ENCODE measurements around the gene MAP3K4. TPM values are rescaled to one million over a fixed set of nuclear protein-coding genes. Genes with fewer than 3 reads are reported as not detected.

Gene MAP3K4
- total and polyA plus RNA-seq, 2 of the 4 experiments (the other 2 are of a cell fraction) = 11.5 to 20.4 TPM

DNA sequence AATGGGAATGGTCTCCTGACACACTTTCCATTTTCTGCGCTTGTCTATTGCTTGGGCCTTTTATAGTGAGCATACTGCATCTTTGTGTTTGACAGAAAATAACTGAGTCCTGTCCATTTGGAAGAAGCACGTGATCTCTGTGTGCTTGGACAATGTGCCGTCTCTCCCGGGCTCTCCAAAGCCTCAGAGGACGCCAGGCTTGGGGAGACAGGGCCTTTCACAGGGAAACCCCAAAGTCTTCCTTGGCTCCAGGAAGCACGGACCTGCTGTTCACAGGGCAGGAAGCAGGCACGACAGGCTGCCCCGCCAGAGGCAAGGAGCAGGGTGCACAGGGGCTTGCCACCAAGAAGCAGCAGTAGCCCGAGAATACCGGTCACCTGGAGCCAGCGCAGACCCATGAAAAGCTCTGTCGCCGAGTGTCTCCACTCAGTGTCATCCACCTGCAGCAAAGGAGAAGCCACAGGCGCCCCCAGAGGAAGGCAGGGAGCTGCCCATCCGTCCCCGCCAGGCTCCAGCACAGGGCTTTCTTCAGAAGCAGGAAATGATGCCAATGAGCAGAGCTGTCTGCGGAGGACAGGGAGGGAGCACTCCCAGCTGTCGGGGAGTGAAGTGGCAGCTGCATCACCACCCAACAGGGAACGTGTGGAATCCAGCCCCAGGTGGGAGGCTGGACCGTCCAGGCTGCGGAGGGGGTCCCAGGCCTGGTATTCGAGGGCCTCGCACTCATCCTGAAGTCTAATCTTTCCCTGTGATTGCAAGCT is 147.2 kb downstream of the MAP3K4 start:
- Histone ChIP-seq H2AK9ac (replicated peaks; ENCODE audit: low read depth, low read length, poor library complexity) (no peak overlapping the region), H3K4me2 (ENCODE audit: low read depth, low read length) (no peak overlapping the region), H2BK120ac (ENCODE audit: low read depth, low read length) (no peak overlapping the region), H4K20me1 (ENCODE audit: insufficient read depth, low read length) (no peaks in the 10 kb centered on the region; the same call in 1 of the 2 replicates), H3K36me3 (ENCODE audit: control insufficient read depth, insufficient read depth, low read length) (peaks cover 16% of the 10 kb centered on the region), H3K9me1 (ENCODE audit: insufficient read depth, low read length) (peaks cover 9% of the 10 kb centered on the region; the same call in 1 of the 2 replicates), H3K79me1 (ENCODE audit: low read depth in 1 of 2, low read length in 2 of 2) (no peaks in the 10 kb centered on the region), H4K5ac (ENCODE audit: low read depth, low read length) (no peak overlapping the region), H4K91ac (ENCODE audit: insufficient read depth, low read depth, low read length) (no peak overlapping the region), H3K27ac (ENCODE audit: insufficient read depth, low read length) (no peak overlapping the region), H3K56ac (ENCODE audit: extremely low read depth, insufficient read depth, low read length) (no peak overlapping the region), H3K14ac (replicated peaks; ENCODE audit: low read depth, low read length) (no peak overlapping the region), H3K18ac (ENCODE audit: low read depth, low read length) (no peak overlapping the region), H3K9me3 (ENCODE audit: control insufficient read depth, insufficient read depth, low read length) (no peaks in the 10 kb centered on the region), H3K27me3 (ENCODE audit: control insufficient read depth, insufficient read depth, low read length) (no peaks in the 10 kb centered on the region), H2BK5ac (ENCODE audit: low read depth, low read length, poor library complexity, severe bottlenecking) (no peak overlapping the region), H2BK15ac (ENCODE audit: low read depth, low read length) (no peak overlapping the region), H2AFZ (replicated peaks; ENCODE audit: low read length, poor library complexity) (no peak overlapping the region), H3K4me1 (ENCODE audit: control insufficient read depth, insufficient read depth, low read length) (0 out of 2 replicates have a peak, but pooled peaks cover 1% of the 10 kb centered on the region), H3K9ac (ENCODE audit: low read depth, low read length) (no peak overlapping the region), H3K4me3 (ENCODE audit: insufficient read depth, low read depth, low read length) (no peak overlapping the region), H3K23ac (ENCODE audit: low read depth, low read length) (no peak overlapping the region), H4K8ac (ENCODE audit: low read depth in 2 of 2, low read length in 2 of 2) (no peak overlapping the region), H2BK20ac (ENCODE audit: low read depth, low read length) (no peak overlapping the region), H3K4ac (ENCODE audit: low read depth, low read length) (no peak overlapping the region), H2AK5ac (ENCODE audit: low read depth, low read length) (no peak overlapping the region)
- dilution Hi-C loops (cut with HindIII; ENCODE audit: low sequenced_read_pairs, unreplicated experiment) (no loop called here), intact Hi-C loops (cut with micrococcal nuclease) (loop anchor here (1.0 kb wide), 1 partner anchor 232 kb away; no protein-coding TSS in a partner anchor), in situ Hi-C loops (cut with MboI; ENCODE audit: low sequenced_read_pairs) (no loop called here)
- ATAC-seq (ENCODE audit: low read depth) (no peak), DNase-seq (no peak)
- 94% methylated on average over 12 of the region's 23 CpGs; no CpG with 5 or more reads in 1 of the 2 experiments for WGBS, 2 experiments (ENCODE audit: extremely low coverage in 2 of 2, insufficient read length in 1 of 2)
- CTCF ChIA-PET = no interaction called here
- BruUV-seq (replicated peaks) = no TSS peak
- POLR2A ChIA-PET (ENCODE audit: unreplicated experiment) = no interaction called here
- no peak for TF ChIP-seq CHD1 (IDR thresholded peaks at IDR 0.05; ENCODE audit: low read depth, low read length)
- no peak for TF ChIP-seq POLR2A (IDR thresholded peaks at IDR 0.05; ENCODE audit: low read depth, low read length)
- TF ChIP-seq MAZ (IDR thresholded peaks at IDR 0.05; ENCODE audit: borderline replicate concordance, low read depth, low read length) = no peak
- TF ChIP-seq NFE2L2 (IDR thresholded peaks at IDR 0.05; ENCODE audit: low read depth, low read length) = no peak
- TF ChIP-seq, protein P1, sequence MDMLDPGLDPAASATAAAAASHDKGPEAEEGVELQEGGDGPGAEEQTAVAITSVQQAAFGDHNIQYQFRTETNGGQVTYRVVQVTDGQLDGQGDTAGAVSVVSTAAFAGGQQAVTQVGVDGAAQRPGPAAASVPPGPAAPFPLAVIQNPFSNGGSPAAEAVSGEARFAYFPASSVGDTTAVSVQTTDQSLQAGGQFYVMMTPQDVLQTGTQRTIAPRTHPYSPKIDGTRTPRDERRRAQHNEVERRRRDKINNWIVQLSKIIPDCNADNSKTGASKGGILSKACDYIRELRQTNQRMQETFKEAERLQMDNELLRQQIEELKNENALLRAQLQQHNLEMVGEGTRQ (IDR thresholded peaks at IDR 0.05; ENCODE audit: low read depth, low read length) = no peak
- TF ChIP-seq, protein P2, sequence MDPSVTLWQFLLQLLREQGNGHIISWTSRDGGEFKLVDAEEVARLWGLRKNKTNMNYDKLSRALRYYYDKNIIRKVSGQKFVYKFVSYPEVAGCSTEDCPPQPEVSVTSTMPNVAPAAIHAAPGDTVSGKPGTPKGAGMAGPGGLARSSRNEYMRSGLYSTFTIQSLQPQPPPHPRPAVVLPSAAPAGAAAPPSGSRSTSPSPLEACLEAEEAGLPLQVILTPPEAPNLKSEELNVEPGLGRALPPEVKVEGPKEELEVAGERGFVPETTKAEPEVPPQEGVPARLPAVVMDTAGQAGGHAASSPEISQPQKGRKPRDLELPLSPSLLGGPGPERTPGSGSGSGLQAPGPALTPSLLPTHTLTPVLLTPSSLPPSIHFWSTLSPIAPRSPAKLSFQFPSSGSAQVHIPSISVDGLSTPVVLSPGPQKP (IDR thresholded peaks at IDR 0.05; ENCODE audit: borderline replicate concordance, low read depth, low read length) = no peak
- TF ChIP-seq RAD21 (IDR thresholded peaks at IDR 0.05; ENCODE audit: low read length) = no peak
- no peak for TF ChIP-seq CEBPB (IDR thresholded peaks at IDR 0.05; ENCODE audit: low read depth, low read length)
- TF ChIP-seq RCOR1 (IDR thresholded peaks at IDR 0.05; ENCODE audit: insufficient replicate concordance, low read length) = no peak
- TF ChIP-seq MXI1 (IDR thresholded peaks at IDR 0.05; ENCODE audit: borderline replicate concordance, low read depth, low read length) = no peak
- no peak for TF ChIP-seq FOS (IDR thresholded peaks at IDR 0.05; ENCODE audit: low read depth, low read length)
- TF ChIP-seq BHLHE40 (IDR thresholded peaks at IDR 0.05; ENCODE audit: low read depth, low read length) = no peak
- TF ChIP-seq MAFK (IDR thresholded peaks at IDR 0.05; ENCODE audit: low read depth, low read length) = no peak
- TF ChIP-seq RFX5 (IDR thresholded peaks at IDR 0.05; ENCODE audit: low read depth, low read length) = no peak
- no peak for TF ChIP-seq SMC3 (IDR thresholded peaks at IDR 0.05; ENCODE audit: low read depth, low read length)
